ENCODE results near the gene ZNF618.

The ZNF618 gene

GRCh38 chr9:114048533-114049415 is 172.7 kb downstream of the ZNF618 start:
- no peak for DNase-seq

- no peak for DNase-seq
Measured at GRCh38 chr9:114049441-114050225, 173.5 kb downstream of the ZNF618 start.

- DNase-seq, result no peak
Measured at GRCh38 chr9:114050226-114050568, 174.1 kb downstream of the ZNF618 start.

- DNase-seq, result no peak
Measured at GRCh38 chr9:114050646-114051045, 174.5 kb downstream of the ZNF618 start.

- no peak for DNase-seq
Measured at GRCh38 chr9:114051281-114051680, 175.2 kb downstream of the ZNF618 start.

- no peak for DNase-seq
Measured at GRCh38 chr9:114051706-114052105, 175.6 kb downstream of the ZNF618 start.

GRCh38 chr9:114053246-114054005 is 177.3 kb downstream of the ZNF618 start:
- DNase-seq, result no peak

- no peak for DNase-seq
Measured at GRCh38 chr9:114054191-114054690, 178.1 kb downstream of the ZNF618 start.

- no peak for DNase-seq
Measured at GRCh38 chr9:114055061-114055460, 179.0 kb downstream of the ZNF618 start.

GRCh38 chr9:114055894-114056293 is 179.8 kb downstream of the ZNF618 start:
- DNase-seq, result no peak

- DNase-seq, result no peak
Measured at GRCh38 chr9:114056527-114056926, 180.4 kb downstream of the ZNF618 start.

- no peak for DNase-seq
Measured at GRCh38 chr9:114057161-114057885, 181.2 kb downstream of the ZNF618 start.

- DNase-seq, result no peak
Measured at GRCh38 chr9:114058688-114059046, 182.6 kb downstream of the ZNF618 start.

- DNase-seq, result no peak
Measured at GRCh38 chr9:114059047-114059803, 183.1 kb downstream of the ZNF618 start.

GRCh38 chr9:114060070-114060469 is 184.0 kb downstream of the ZNF618 start:
- no peak for DNase-seq

- no peak for DNase-seq
Measured at GRCh38 chr9:114060711-114061110, 184.6 kb downstream of the ZNF618 start.

GRCh38 chr9:114061292-114061691 is 185.2 kb downstream of the ZNF618 start:
- DNase-seq, result no peak

- no peak for DNase-seq
Measured at GRCh38 chr9:114061830-114062474, 185.8 kb downstream of the ZNF618 start.

- no peak for DNase-seq
Measured at GRCh38 chr9:114065304-114065703, 189.2 kb downstream of the ZNF618 start.

- no peak for DNase-seq
Measured at GRCh38 chr9:114069476-114070187, 193.5 kb downstream of the ZNF618 start.
